WERI-Rb-1 (cell line): ENCODE data around the gene ACSM6.
"Not testable (repeated sequence)": the region's sequence is repeated elsewhere in the genome, so short reads cannot be mapped to it uniquely, and the experiment has no call there.

ENCODE experiments used
- DNase-seq: peaks from one replicate; pipeline ENCODE4 v3.0.0-alpha.2; 2020
- H3K27ac ChIP-seq: fragments of 250-450 bp; sonication (Bioruptor Pico); 2 replicates; pipeline ENCODE4 v1.5.1; 2020; ENCODE audit warnings: mild to moderate bottlenecking, moderate library complexity
- H3K27me3 ChIP-seq: fragments of 250-450 bp; sonication (Bioruptor Pico); 2 replicates; pipeline ENCODE4 v1.5.1; 2021; ENCODE audit warnings: mild to moderate bottlenecking, low read depth, moderate library complexity; ENCODE audit not compliant: insufficient read depth, severe bottlenecking
- H3K36me3 ChIP-seq: fragments of 250-450 bp; sonication (Bioruptor Pico); 2 replicates; pipeline ENCODE4 v1.5.1; 2020; ENCODE audit warnings: mild to moderate bottlenecking, moderate library complexity
- H3K4me3 ChIP-seq: 2 replicates; pipeline ENCODE4 v1.5.1; 2011; ENCODE audit warnings: low read depth, mild to moderate bottlenecking, control low read depth, low read length
- H3K9me3 ChIP-seq: fragments of 250-450 bp; sonication (Bioruptor Pico); 2 replicates; pipeline ENCODE4 v1.5.1; 2021; ENCODE audit warnings: mild to moderate bottlenecking, moderate library complexity; ENCODE audit not compliant: severe bottlenecking
- TF ChIP-seq, protein P1 (sequence below): IDR thresholded peaks from 2 replicates; pipeline ENCODE4 v1.5.1; 2011; ENCODE audit warnings: low read depth, mild to moderate bottlenecking, control low read depth, inconsistent platforms, low read length

The ACSM6 gene

DNA sequence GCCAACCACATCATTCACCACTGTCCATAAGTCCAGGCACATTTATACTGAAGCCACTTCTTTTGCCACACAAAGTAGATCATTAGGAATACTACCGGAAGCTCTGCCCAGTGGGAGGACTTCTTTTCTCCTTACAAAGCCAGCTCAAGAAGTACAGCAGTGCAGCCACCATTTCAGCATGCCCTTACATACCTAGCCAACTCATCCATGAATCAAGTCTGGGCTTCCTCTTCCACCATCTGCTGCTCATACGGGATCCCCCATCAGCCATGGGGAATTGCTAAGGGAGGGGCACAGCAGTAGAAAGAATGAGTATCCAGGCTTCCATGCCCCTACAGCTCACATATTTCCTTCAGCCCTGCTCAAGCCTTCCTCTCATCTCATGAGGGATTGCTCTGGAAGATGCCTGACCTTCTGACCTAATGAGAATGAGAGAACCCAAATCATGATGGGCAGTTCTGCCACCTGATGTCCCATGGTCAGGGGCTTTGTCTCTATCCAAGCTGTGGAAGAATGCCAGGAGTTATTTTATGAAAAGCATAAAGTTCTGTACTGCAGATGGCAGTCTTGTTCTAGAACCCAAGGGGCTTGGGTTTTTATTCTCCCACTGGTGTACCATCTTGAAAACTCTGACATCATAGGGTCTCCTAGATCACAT lies 39.5 kb downstream of the ACSM6 start:
- Histone ChIP-seq H3K4me3 (no peak overlapping the region), H3K27me3 (no peaks in the 10 kb centered on the region), H3K27ac (no peak overlapping the region), H3K36me3 (peaks cover 43% of the 10 kb centered on the region), H3K9me3 (no peaks in the 10 kb centered on the region)
- TF ChIP-seq, protein P1, sequence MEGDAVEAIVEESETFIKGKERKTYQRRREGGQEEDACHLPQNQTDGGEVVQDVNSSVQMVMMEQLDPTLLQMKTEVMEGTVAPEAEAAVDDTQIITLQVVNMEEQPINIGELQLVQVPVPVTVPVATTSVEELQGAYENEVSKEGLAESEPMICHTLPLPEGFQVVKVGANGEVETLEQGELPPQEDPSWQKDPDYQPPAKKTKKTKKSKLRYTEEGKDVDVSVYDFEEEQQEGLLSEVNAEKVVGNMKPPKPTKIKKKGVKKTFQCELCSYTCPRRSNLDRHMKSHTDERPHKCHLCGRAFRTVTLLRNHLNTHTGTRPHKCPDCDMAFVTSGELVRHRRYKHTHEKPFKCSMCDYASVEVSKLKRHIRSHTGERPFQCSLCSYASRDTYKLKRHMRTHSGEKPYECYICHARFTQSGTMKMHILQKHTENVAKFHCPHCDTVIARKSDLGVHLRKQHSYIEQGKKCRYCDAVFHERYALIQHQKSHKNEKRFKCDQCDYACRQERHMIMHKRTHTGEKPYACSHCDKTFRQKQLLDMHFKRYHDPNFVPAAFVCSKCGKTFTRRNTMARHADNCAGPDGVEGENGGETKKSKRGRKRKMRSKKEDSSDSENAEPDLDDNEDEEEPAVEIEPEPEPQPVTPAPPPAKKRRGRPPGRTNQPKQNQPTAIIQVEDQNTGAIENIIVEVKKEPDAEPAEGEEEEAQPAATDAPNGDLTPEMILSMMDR: no peak
- no peak for DNase-seq

DNA sequence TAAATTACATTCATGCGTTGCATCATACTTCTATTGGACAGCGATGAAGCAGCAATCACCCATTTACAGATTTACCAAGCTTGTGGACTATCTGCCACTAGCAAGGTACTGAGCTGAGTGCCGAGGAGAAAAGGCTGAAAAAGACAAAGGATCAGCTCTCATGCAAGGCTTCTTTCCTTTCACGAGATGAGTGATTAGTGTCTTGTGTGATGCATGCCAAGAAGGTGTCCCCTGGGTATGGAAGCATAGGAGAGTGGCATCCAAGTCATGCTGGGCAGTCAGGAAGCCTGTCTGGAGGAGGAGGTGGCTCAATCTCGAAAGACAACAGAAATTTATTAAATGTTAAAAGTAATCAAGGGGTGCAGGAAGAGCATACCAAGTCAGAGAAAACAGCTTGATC lies 40.9 kb downstream of the ACSM6 start:
- H3K9me3 ChIP-seq: no peaks in the 10 kb centered on the region
- no peaks in the 10 kb centered on the region for H3K27me3 ChIP-seq
- TF ChIP-seq, protein P1: no peak
- no peak overlapping the region for H3K4me3 ChIP-seq
- no peak for DNase-seq
- H3K36me3 ChIP-seq: peaks cover 51% of the 10 kb centered on the region
- H3K27ac ChIP-seq: no peak overlapping the region

DNA sequence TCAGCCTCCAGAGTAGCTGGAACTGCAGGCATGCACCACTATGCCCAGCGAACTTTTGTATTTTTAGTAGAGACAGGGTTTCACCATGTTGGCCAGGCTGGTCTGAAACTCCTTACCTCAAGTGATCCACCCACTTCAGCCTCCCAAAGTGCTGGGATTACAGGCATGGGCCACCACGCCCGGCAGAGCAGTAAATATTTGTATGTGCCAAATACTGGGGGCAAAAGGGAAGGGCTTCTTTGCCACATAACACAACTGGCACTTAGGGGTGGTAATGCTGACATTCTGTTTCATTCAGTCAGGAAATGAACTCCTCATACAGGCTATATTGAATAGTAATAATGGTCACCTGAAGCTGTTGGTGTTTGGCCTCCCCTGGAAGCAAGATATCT lies 41.6 kb downstream of the ACSM6 start:
- Histone ChIP-seq H3K36me3 (peaks cover 58% of the 10 kb centered on the region), H3K27ac (no peak overlapping the region)
- TF ChIP-seq, protein P1: no peak

GRCh38 chr10:95236068-95236903 lies 42.2 kb downstream of the ACSM6 start:
- Histone ChIP-seq H3K36me3 (peaks cover 63% of the 10 kb centered on the region), H3K27me3 (no peaks in the 10 kb centered on the region), H3K27ac (no peak overlapping the region), H3K4me3 (no peak overlapping the region), H3K9me3 (no peaks in the 10 kb centered on the region)
- no peak for DNase-seq
- TF ChIP-seq, protein P1: no peak

More for the DNA sequence above, 41.6 kb downstream of the ACSM6 start:
- DNase-seq: no peak
- H3K27me3 ChIP-seq: no peaks in the 10 kb centered on the region
- H3K9me3 ChIP-seq: no peaks in the 10 kb centered on the region
- H3K4me3 ChIP-seq: no peak overlapping the region

- TF ChIP-seq, protein P1: no peak
- no peaks in the 10 kb centered on the region for H3K9me3 ChIP-seq
- DNase-seq: no peak
- no peaks in the 10 kb centered on the region for H3K27me3 ChIP-seq
- no peak overlapping the region for H3K4me3 ChIP-seq
- H3K36me3 ChIP-seq: peaks cover 72% of the 10 kb centered on the region
- H3K27ac ChIP-seq: no peak overlapping the region
Measured at GRCh38 chr10:95237376-95238170, 43.5 kb downstream of the ACSM6 start.

GRCh38 chr10:95240096-95240495 lies 46.1 kb downstream of the ACSM6 start:
- H3K27ac ChIP-seq, H3K27me3 ChIP-seq, H3K4me3 ChIP-seq, DNase-seq, H3K9me3 ChIP-seq: not testable (repeated sequence)
- peaks cover 75% of the 10 kb centered on the region for H3K36me3 ChIP-seq
